Psoas muscle (tissue), 8 donors: ENCODE measurements around the gene IRF9. TPM values are rescaled to one million over a fixed set of nuclear protein-coding genes. Genes with fewer than 3 reads are reported as not detected.
A peak's percentile ranks its signal among the peaks of the same experiment; 100 is the strongest.

Experiments used
- ATAC-seq, 4 donors: fragments of 200-7000 bp; cut with Tn5 transposase; one replicate each; pipeline ENCODE4 v1.9.1; 2020; ENCODE audit warnings: moderate library complexity in 3 of 4, mild to moderate bottlenecking in 2 of 4
- DNase-seq, 2 donors: peaks; one replicate each; pipeline ENCODE4 v3.0.0-alpha.2; 2020
- H3K27ac ChIP-seq: fragments of 200-600 bp; one replicate; pipeline ENCODE4 v1.8.0; 2022
- H3K27me3 ChIP-seq, 3 donors: fragments of 200-600 bp in 1 of 3; one replicate each; pipeline versions ENCODE4 v1.6.1 to v1.8.0; 2013 to 2022; ENCODE audit warnings: low read length in 2 of 3, mild to moderate bottlenecking in 2 of 3, moderate library complexity in 1 of 3; ENCODE audit not compliant: insufficient read depth in 3 of 3
- H3K36me3 ChIP-seq, 2 donors: fragments of 200-600 bp in 1 of 2; one replicate each; pipeline versions ENCODE4 v1.6.1 to v1.8.0; 2013 to 2022; ENCODE audit warnings: low read depth in 1 of 2, mild to moderate bottlenecking in 1 of 2, moderate library complexity in 1 of 2; ENCODE audit not compliant: insufficient read depth in 1 of 2
- H3K4me1 ChIP-seq: fragments of 200-600 bp; one replicate; pipeline ENCODE4 v1.8.0; 2022
- H3K4me3 ChIP-seq: fragments of 200-600 bp; one replicate; pipeline ENCODE4 v1.8.0; 2022; ENCODE audit warnings: mild to moderate bottlenecking
- H3K9me3 ChIP-seq: fragments of 200-600 bp; one replicate; pipeline ENCODE4 v1.8.0; 2022
- CTCF ChIP-seq: fragments of 200-600 bp; IDR thresholded peaks from one replicate; pipeline ENCODE4 v1.8.0; 2022; ENCODE audit warnings: antibody characterized with exemption
- WGBS, 3 donors: extraction: QIAGEN DNeasy Blood & Tissue Kit; methylation state at CpG; one replicate each; pipeline versions ENCODE4 v1.1.6 to v1.1.7; 2013; 5-methylcytosine and 5-hydroxymethylcytosine counted together
- intact Hi-C, 2 donors: fragments of 100-400 bp; cut with DNase I; formaldehyde crosslinking; loops; one replicate each; pipeline versions ENCODE4 v1.11.0 to v1.14.2; 2022
- polyA plus RNA-seq, 3 donors: library from polyadenylated mRNA; stranded (reverse); fragments of 200-250 nt; gene quantifications; one replicate each; pipeline ENCODE4 v1.2.3, GENCODE V29; 2013
- total RNA-seq, 4 donors: library from RNA; stranded (reverse); fragmentation: NEBNext Ultra II Directional in 2 of 4; extraction: Animal tissue kit (Norgen Biotek cat#: 25700) in 2 of 4; gene quantifications; one replicate each; pipeline versions ENCODE4 v1.2.1 to v1.2.4, GENCODE V29; 2021 to 2023
- donor health status: healthy with polysubstance abuse.
- donor health status: DM: no; HTN: no; CAD: no; lungs with moderate emphysema.
- donor health status: Bipolar disorder and iron deficiency.
- donor health status: healthy.
- donor health status: DM: yes; HTN: yes; CAD: no.
- donor health status: DM: no; HTN: no; CAD: no.
- donor health status: DM: no; HTN: no; CAD: no.
- donor health status: DM: yes; HTN: yes; CAD: no.

Gene IRF9
- total and polyA plus RNA-seq, 7 donors: 7.9 to 21.6 (median 14.2) TPM

- ATAC-seq: peak in 1 of 4 donors; percentile 21
- DNase-seq: no peak
- WGBS, 3 donors: 65 to 85% (median 71%) methylated on average over 5 of the region's 5 CpGs
- peaks cover 26% of the 10 kb centered on the region for H3K4me1 ChIP-seq
- no peaks in the 10 kb centered on the region for H3K36me3 ChIP-seq
- H3K4me3 ChIP-seq: peak within 1 kb of the TSS; percentile 68
- peak within 1 kb of the TSS; percentile 96 for H3K27ac ChIP-seq
- intact Hi-C loops: no loop called here
- H3K9me3 ChIP-seq: no peaks in the 10 kb centered on the region
- TF ChIP-seq CTCF: no peak
- no peaks in the 10 kb centered on the region for H3K27me3 ChIP-seq
Measured at GRCh38 chr14:24130380-24130716, 30.7 kb upstream of the IRF9 start, which contains the start of gene FITM1. Gene FITM1 (plus strand): TSS chr14:24130659. CDS start chr14:24131564, 905 bp downstream.

GRCh38 chr14:24130717-24131548, 30.1 kb upstream of the IRF9 start:
- Histone ChIP-seq H3K36me3 (no peaks in the 10 kb centered on the region), H3K27ac (peak overlapping the region; percentile 96), H3K27me3 (no peaks in the 10 kb centered on the region), H3K4me3 (peak overlapping the region; percentile 68), H3K4me1 (peaks cover 29% of the 10 kb centered on the region), H3K9me3 (no peaks in the 10 kb centered on the region)
- ATAC-seq: peak; percentile 80 to 86 (median 85)
- TF ChIP-seq CTCF: no peak
- 14 to 20% (median 18%) methylated on average over 7 of the region's 7 CpGs for WGBS, 3 donors
- peak; percentile 70 to 87 for DNase-seq
- intact Hi-C loops: no loop called here

GRCh38 chr14:24131549-24131966, 29.5 kb upstream of the IRF9 start:
- H3K36me3 ChIP-seq: no peaks in the 10 kb centered on the region
- H3K9me3 ChIP-seq: no peaks in the 10 kb centered on the region
- H3K4me3 ChIP-seq: peak overlapping the region; percentile 68
- WGBS, 3 donors: 14 to 38% (median 22%) methylated on average over 13 to 15 of the region's 15 CpGs
- DNase-seq (no peak), ATAC-seq (peak; percentile 18 to 70 (median 45))
- peak overlapping the region; percentile 96 for H3K27ac ChIP-seq
- peaks cover 29% of the 10 kb centered on the region for H3K4me1 ChIP-seq
- TF ChIP-seq CTCF: no peak
- intact Hi-C loops: no loop called here
- H3K27me3 ChIP-seq: no peaks in the 10 kb centered on the region

GRCh38 chr14:24132061-24132685, 28.9 kb upstream of the IRF9 start:
- Histone ChIP-seq H3K27ac (peak overlapping the region; percentile 96), H3K4me1 (peaks cover 35% of the 10 kb centered on the region), H3K9me3 (no peaks in the 10 kb centered on the region), H3K4me3 (peak overlapping the region; percentile 68), H3K36me3 (peaks cover 0 to 1% of the 10 kb centered on the region in 2 donors), H3K27me3 (no peaks in the 10 kb centered on the region)
- 13 to 23% (median 18%) methylated on average over 16 to 24 of the region's 24 CpGs for WGBS, 3 donors
- TF ChIP-seq CTCF: no peak
- intact Hi-C loops: no loop called here
- peak; percentile 10 to 35 (median 16) for ATAC-seq
- peak in 1 of 2 donors; percentile 70 for DNase-seq
